Suprapubic skin (tissue), 4 donors: Measurements from ENCODE around the gene GMEB2. TPM values are rescaled to one million over a fixed set of nuclear protein-coding genes. Genes with fewer than 3 reads are reported as not detected.

ENCODE experiments used
- DNase-seq, 2 donors: peaks; one replicate each; pipeline ENCODE4 v3.0.0-alpha.2; 2019; ENCODE audit warnings: low spot score in 2 of 2
- H3K27ac ChIP-seq: fragments of 200-600 bp; sonication (generic); one replicate; pipeline ENCODE4 v1.5.1; 2019
- H3K27me3 ChIP-seq: fragments of 200-600 bp; sonication (generic); one replicate; pipeline ENCODE4 v1.5.1; 2019
- H3K36me3 ChIP-seq: fragments of 200-600 bp; sonication (generic); one replicate; pipeline ENCODE4 v1.5.1; 2019
- H3K4me1 ChIP-seq: fragments of 200-600 bp; sonication (generic); one replicate; pipeline ENCODE4 v1.5.1; 2019
- H3K4me3 ChIP-seq: fragments of 200-600 bp; sonication (generic); one replicate; pipeline ENCODE4 v1.5.1; 2019; ENCODE audit warnings: mild to moderate bottlenecking
- H3K9me3 ChIP-seq: fragments of 200-600 bp; sonication (generic); one replicate; pipeline ENCODE4 v1.5.1; 2019
- EP300 ChIP-seq: sonication (generic); formaldehyde crosslinking; IDR thresholded peaks from one replicate; pipeline ENCODE4 v1.6.1; 2017; ENCODE audit warnings: antibody characterized with exemption
- POLR2A ChIP-seq, 2 donors: fragments of 450-650 bp; IDR thresholded peaks; one replicate each; pipeline ENCODE4 v1.6.1; 2017; ENCODE audit warnings: antibody characterized with exemption in 2 of 2, mild to moderate bottlenecking in 2 of 2, moderate library complexity in 2 of 2
- POLR2AphosphoS5 ChIP-seq, 3 donors: sonication (generic); formaldehyde crosslinking; IDR thresholded peaks; one replicate each; pipeline ENCODE4 v1.6.1; 2017; ENCODE audit warnings: antibody characterized with exemption in 3 of 3
- WGBS: methylation state at CpG from one replicate; pipeline ENCODE4 v1.1.5; 2018; 5-methylcytosine and 5-hydroxymethylcytosine counted together
- total RNA-seq, 4 donors: library from RNA; depleted of rRNA; stranded (reverse); fragments of >200 nt; gene quantifications; one replicate each; pipeline ENCODE4 v1.1.0, GENCODE V29; 2016
- TF ChIP-seq, protein P1 (sequence below), 2 donors: fragments of 200-600 bp in 1 of 2; fragments of 450-650 bp in 1 of 2; sonication (generic) in 1 of 2; IDR thresholded peaks; one replicate each; pipeline ENCODE4 v1.5.1; 2016 to 2019; ENCODE audit warnings: antibody characterized with exemption in 2 of 2, mild to moderate bottlenecking in 1 of 2, moderate library complexity in 1 of 2

GMEB2 gene
- total RNA-seq, 4 donors from 2014 or later = 15.5 to 18.5 (median 16.4) TPM

DNA sequence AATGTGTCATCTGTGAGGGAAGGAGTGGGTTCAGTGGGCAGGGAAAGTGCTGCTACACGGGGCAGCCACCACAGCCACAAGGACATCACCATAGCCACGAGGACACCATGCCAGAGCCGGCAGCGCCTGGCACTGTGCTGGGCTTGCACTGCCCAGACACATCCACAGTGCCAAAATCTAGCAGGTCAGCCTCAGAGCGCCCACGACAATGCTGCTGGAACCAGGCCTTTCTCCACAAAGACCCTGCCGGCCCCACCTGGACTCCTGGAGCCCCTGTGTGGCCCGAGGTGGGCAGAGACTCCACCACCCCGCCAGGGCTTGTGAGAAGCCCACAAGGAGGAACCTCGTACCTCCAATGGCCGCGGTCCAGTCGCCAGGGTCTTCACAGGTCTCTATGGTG lies 34.2 kb downstream of the GMEB2 start:
- no peak for TF ChIP-seq POLR2A (IDR thresholded peaks at IDR 0.05)
- TF ChIP-seq POLR2AphosphoS5 (IDR thresholded peaks at IDR 0.05) = no peak
- TF ChIP-seq EP300 = no peak
- TF ChIP-seq, protein P1, sequence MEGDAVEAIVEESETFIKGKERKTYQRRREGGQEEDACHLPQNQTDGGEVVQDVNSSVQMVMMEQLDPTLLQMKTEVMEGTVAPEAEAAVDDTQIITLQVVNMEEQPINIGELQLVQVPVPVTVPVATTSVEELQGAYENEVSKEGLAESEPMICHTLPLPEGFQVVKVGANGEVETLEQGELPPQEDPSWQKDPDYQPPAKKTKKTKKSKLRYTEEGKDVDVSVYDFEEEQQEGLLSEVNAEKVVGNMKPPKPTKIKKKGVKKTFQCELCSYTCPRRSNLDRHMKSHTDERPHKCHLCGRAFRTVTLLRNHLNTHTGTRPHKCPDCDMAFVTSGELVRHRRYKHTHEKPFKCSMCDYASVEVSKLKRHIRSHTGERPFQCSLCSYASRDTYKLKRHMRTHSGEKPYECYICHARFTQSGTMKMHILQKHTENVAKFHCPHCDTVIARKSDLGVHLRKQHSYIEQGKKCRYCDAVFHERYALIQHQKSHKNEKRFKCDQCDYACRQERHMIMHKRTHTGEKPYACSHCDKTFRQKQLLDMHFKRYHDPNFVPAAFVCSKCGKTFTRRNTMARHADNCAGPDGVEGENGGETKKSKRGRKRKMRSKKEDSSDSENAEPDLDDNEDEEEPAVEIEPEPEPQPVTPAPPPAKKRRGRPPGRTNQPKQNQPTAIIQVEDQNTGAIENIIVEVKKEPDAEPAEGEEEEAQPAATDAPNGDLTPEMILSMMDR (IDR thresholded peaks at IDR 0.05) = no peak
- Histone ChIP-seq H3K27ac (no peak overlapping the region), H3K4me1 (peaks cover 4% of the 10 kb centered on the region), H3K36me3 (peaks cover 69% of the 10 kb centered on the region), H3K27me3 (no peaks in the 10 kb centered on the region), H3K4me3 (no peak overlapping the region), H3K9me3 (no peaks in the 10 kb centered on the region)
- 76% methylated on average over 4 of the region's 13 CpGs for WGBS
- DNase-seq = no peak

DNA sequence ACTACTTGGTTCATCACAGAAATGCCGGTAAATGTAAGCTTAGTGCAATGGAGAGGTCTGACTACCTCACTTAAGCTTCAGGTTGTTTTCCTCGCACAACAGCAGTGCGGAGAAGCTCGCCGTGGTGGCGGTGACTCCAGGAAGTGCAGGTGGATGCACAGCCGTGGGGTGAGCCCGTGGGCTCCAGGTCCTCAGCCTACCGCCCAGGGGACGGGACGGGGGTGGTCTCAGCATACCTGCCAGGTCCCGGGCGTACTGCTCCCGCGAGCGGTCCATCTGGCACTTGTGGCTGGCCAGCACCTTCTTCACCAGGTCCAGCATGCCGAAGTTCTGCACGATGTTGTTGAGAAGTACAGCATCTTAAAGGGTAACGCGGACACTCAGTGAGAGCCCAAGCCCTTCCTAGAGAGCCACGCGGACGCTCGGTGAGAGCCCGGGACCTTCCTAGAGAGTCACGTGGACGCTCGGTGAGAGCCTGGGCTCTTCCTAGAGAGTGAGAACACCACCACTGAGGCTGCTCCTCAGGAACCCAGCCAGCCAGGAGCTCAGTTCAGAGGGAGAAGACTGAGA lies 35.0 kb downstream of the GMEB2 start:
- peaks cover 65% of the 10 kb centered on the region for H3K36me3 ChIP-seq
- TF ChIP-seq POLR2A (IDR thresholded peaks at IDR 0.05) (no peak), POLR2AphosphoS5 (IDR thresholded peaks at IDR 0.05) (no peak), EP300 (no peak)
- TF ChIP-seq, protein P1 (IDR thresholded peaks at IDR 0.05) = no peak
- H3K4me1 ChIP-seq = peaks cover 4% of the 10 kb centered on the region
- H3K9me3 ChIP-seq = no peaks in the 10 kb centered on the region
- WGBS = 96% methylated on average over 19 of the region's 28 CpGs
- H3K27ac ChIP-seq = no peak overlapping the region
- H3K4me3 ChIP-seq = no peak overlapping the region
- DNase-seq = no peak
- H3K27me3 ChIP-seq = no peaks in the 10 kb centered on the region

DNA sequence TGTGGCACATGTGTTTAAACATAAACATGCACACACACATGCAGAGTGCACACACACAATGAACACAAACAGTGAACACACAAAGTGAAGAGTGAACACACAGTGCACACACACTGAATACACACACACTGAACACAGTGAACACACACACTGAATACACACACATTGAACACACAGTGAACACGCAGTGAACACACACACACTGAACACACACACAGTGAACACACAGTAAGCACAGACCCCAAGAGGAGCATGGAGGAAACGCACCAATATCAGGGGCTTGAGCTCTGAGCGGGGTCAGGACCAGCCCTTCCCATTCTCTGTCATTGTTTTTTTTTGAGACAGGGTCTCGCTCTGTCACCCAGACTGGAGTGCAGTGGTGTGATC lies 35.8 kb downstream of the GMEB2 start:
- Histone ChIP-seq H3K4me1 (peaks cover 4% of the 10 kb centered on the region), H3K27me3 (no peaks in the 10 kb centered on the region), H3K4me3 (no peak overlapping the region), H3K36me3 (peaks cover 65% of the 10 kb centered on the region), H3K27ac (no peak overlapping the region), H3K9me3 (no peaks in the 10 kb centered on the region)
- DNase-seq = no peak
- TF ChIP-seq EP300 = no peak
- TF ChIP-seq, protein P1 (IDR thresholded peaks at IDR 0.05) = no peak
- TF ChIP-seq POLR2A (IDR thresholded peaks at IDR 0.05) = no peak
- TF ChIP-seq POLR2AphosphoS5 (IDR thresholded peaks at IDR 0.05) = no peak
- WGBS = 93% methylated on average over 4 of the region's 4 CpGs

DNA sequence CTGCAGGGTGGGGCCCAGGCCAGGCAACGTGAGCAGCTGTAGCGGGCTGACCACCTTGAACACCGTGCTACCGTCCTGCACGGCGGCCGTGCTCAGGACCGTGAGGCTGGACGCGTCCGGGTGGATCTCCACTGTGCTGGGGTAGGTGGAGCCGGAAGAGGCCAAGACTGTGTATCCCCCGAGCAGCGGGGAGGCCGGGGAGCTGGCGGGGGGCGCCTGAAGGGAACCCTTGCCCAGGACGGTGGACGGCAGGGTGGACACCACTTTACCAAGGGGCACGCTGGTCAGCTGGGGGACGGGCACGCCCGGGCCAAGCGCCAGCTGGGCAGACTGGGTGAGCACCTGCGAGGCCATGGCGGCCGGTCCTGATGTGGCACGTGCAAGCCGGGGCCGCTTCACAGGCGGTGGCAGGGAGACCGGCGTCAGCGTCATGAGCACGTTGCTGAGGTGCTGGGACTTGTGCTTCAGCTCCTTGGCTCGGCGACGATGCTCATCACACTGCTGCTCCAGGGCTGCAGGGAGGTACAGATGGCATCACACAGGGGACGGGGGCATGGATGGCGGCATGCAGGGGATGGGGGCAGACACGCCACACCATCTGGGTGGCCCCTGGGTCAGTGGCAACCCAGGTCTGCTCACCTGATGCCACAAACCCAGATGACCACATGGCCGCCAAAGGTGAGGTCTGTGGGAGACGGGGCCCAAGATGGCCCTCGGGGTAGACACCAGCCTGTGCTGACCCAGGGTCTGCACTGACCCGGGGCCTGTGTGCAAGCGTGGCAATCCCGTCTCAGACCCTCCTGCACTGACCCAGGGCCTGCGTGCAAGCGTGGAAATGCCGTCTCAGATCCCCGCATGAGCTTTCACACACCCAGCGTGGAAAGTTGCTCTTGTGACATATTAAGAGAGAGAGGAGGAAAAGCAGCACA lies 36.4 kb downstream of the GMEB2 start:
- 93% methylated on average over 22 of the region's 52 CpGs for WGBS
- Histone ChIP-seq H3K27ac (no peak overlapping the region), H3K9me3 (no peaks in the 10 kb centered on the region), H3K4me3 (no peak overlapping the region), H3K36me3 (peaks cover 58% of the 10 kb centered on the region), H3K27me3 (no peaks in the 10 kb centered on the region), H3K4me1 (peaks cover 4% of the 10 kb centered on the region)
- no peak for DNase-seq
- no peak for TF ChIP-seq POLR2A (IDR thresholded peaks at IDR 0.05)
- TF ChIP-seq POLR2AphosphoS5 (IDR thresholded peaks at IDR 0.05) = no peak
- TF ChIP-seq EP300 = no peak
- TF ChIP-seq, protein P1 (IDR thresholded peaks at IDR 0.05) = no peak
